Lower leg skin (tissue), 3 donors: Measurements from ENCODE around the gene CD8B2.
"Not testable (repeated sequence)": the region's sequence is repeated elsewhere in the genome, so short reads cannot be mapped to it uniquely, and the experiment has no call there.

Experiments
- POLR2A ChIP-seq, 2 donors: fragments of 450-650 bp; IDR thresholded peaks; one replicate each; pipeline ENCODE4 v1.6.1; 2016 to 2017; ENCODE audit warnings: antibody characterized with exemption in 2 of 2, mild to moderate bottlenecking in 1 of 2, moderate library complexity in 1 of 2
- TF ChIP-seq, protein P1 (sequence below), 3 donors: fragments of 450-650 bp; IDR thresholded peaks; one replicate each; pipeline ENCODE4 v1.5.1; 2016; ENCODE audit warnings: antibody characterized with exemption in 3 of 3, mild to moderate bottlenecking in 3 of 3, moderate library complexity in 2 of 3

DNA sequence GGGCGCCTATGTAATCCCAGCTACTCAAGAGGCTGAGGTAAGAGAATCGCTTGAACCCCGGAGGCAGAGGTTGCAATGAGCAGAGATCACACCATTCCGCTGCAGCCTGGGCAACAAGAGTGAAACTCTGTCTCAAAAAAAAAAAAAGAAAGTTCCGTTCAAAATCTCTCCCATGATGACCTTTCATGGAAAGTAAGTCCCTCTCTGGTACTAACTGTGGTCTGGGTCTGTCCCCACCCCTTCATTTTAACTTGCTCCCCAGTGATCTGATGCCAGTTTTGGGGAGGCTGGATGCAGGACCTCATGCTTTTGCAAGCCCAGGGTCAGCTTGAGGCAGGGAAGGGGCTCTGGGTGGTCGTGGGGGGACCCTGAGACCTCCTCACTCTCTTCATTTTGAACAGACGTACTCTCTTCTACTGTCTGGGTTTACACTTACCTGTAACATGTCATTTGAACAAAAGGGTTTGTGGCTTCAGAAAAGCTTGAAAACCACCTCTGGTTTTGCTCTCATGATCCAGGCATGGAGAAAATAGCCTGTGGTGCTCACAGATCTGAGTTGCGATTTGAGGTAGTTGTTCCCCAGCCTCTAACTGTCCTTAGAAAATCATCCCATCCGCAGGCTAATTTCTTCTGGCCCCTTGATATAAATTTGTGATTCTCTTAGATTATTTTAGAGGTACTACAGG is 19.0 kb downstream of the CD8B2 start:
- TF ChIP-seq, protein P1, sequence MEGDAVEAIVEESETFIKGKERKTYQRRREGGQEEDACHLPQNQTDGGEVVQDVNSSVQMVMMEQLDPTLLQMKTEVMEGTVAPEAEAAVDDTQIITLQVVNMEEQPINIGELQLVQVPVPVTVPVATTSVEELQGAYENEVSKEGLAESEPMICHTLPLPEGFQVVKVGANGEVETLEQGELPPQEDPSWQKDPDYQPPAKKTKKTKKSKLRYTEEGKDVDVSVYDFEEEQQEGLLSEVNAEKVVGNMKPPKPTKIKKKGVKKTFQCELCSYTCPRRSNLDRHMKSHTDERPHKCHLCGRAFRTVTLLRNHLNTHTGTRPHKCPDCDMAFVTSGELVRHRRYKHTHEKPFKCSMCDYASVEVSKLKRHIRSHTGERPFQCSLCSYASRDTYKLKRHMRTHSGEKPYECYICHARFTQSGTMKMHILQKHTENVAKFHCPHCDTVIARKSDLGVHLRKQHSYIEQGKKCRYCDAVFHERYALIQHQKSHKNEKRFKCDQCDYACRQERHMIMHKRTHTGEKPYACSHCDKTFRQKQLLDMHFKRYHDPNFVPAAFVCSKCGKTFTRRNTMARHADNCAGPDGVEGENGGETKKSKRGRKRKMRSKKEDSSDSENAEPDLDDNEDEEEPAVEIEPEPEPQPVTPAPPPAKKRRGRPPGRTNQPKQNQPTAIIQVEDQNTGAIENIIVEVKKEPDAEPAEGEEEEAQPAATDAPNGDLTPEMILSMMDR (IDR thresholded peaks at IDR 0.05), result not testable (repeated sequence)
- TF ChIP-seq POLR2A (IDR thresholded peaks at IDR 0.05), result not testable (repeated sequence)
